ENCODE results near the gene ANKLE1.
"Not testable (repeated sequence)": the region's sequence is repeated elsewhere in the genome, so short reads cannot be mapped to it uniquely, and the experiment has no call there.

ANKLE1 gene

DNA sequence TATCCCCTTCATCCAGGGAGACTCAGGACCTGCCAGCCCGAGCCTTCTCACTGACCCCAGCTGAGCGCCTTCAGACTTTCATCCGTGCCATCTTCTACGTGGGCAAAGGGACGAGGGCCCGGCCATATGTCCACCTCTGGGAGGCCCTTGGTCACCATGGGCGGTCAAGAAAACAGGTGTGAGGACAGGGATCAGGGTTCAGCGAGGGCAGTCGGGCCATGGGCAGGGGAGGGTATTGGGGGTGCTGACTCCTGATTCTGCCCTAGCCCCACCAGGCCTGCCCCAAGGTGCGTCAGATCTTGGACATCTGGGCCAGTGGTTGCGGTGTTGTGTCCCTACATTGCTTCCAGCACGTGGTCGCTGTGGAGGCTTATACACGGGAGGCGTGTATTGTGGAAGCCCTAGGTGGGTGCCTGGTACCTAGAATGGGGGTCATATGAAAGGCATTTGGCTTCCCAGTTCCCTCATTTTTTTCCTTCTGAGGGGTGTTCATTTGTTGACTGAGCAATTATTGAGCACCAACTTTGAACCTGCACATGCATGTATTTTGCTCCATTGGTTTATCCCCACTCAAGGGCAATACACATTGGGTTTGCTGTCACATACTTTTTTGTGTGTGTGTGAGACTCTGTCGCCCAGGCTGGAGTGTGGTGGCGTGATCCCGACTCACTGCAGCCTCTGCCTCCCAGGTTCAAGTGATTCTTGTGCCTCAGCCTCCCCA lies 3.9 kb downstream of the ANKLE1 start:
- DNase-seq, result no peak

DNA sequence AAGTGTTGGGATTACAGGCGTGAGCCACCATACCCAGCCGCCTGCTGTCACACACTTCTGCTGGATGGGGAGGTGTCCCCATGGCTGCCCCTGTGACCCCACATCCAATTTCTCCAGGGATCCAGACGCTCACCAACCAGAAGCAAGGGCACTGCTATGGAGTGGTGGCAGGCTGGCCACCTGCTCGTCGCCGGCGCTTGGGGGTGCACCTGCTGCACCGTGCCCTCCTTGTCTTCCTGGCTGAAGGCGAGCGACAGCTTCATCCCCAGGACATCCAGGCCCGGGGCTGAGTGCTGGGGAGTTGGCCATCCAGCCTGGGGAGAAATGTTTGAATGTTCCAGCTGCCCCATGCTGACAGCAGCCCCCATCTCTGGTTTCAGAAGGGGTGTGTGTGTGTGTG lies 4.6 kb downstream of the ANKLE1 start:
- no peak for DNase-seq

DNA sequence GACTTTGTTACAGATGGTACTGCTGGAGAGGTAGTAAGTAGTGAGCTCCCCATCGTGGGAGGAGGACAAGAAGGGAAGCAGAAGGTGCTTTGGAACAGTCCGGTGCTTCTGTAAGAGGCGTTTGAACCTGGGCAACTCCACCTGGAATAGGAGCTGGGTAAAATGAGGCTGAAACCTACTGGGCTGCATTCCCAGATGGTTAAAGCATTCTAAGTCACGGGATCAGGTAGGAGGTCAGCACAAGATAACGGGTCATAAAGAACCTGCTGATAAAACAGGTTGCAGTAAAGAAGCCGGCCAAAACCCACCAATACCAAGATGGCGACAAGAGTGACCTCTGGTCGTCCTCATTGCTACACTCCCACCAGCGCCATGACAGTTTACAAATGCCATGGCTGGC lies 5.1 kb downstream of the ANKLE1 start:
- no peak for DNase-seq

DNA sequence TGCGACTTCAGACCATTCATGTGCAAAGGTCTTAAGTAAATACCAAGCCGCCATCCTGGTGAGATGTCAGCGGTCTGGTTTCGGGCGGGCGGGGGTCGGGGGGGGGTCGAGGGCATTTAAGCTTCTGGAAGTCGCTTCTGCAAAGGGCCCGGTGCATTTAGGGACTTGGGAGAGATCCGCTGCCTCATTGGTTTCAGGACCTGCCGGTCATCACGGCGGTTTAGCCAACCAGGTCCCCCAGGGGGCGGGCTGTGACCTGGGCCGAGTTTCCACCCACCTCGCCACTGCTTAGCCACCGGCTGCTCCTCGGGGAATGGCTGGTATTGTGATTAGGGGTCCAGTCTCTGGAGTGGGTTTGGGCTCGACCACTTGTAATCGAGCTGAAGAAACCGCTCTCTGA lies 7.8 kb downstream of the ANKLE1 start:
- no peak for DNase-seq

DNA sequence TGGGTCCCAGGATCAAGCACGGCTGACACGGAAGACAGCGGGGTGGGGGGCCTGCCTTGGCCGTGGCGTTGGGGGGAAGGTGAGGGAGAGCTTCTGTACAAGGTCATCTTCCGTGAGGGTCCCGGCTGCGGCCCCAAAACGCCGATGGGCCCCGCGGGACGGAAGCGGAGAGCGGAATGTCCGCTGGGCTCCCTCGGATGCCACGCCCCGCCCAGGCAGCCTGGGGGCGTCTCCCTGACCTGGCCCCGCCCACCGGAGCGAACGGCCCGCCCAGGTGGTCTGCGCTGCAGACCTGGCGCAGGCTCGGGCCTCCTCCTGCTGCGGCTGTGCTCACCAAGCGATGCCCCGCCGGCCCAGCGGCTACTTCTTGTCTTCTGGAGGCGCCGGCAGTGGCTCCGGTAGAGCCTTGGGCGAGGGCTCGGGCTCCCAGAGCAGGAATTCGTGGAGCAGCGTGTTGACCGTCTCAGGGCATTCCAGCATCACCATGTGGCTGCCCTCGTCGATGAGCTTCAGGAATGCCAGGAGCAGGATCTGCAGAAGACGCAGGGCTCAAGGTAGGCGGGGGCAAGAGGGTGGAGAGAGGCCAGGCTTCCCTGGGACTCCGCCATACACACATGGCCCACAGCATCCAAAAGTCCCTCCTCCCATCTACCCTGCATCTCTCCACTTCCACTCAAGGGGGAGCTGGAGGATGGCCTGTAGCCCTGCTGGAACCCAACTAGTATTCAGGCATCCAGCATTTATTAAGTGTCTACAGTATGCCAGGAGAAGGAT lies 10.8 kb downstream of the ANKLE1 start:
- DNase-seq, result no peak

DNA sequence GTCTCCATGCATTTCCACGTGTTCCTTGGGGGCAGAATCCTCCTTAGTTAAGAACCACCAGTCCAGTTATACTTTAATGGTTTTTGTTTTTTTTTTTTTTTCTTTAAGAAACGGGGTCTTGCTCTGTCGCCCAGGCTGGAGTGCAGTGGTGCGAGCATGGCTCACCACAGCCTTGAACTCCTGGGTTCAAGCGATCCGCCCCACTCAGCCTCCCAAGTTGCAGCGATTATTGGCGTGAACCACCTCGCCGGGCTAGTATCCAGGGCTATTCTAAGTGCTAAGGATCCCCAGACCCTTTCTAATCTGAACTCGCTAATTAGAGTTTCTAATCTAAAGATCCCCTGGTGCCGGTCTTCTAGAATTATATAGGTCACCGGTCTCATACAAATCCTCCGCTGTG lies 11.9 kb downstream of the ANKLE1 start:
- no peak for DNase-seq

DNA sequence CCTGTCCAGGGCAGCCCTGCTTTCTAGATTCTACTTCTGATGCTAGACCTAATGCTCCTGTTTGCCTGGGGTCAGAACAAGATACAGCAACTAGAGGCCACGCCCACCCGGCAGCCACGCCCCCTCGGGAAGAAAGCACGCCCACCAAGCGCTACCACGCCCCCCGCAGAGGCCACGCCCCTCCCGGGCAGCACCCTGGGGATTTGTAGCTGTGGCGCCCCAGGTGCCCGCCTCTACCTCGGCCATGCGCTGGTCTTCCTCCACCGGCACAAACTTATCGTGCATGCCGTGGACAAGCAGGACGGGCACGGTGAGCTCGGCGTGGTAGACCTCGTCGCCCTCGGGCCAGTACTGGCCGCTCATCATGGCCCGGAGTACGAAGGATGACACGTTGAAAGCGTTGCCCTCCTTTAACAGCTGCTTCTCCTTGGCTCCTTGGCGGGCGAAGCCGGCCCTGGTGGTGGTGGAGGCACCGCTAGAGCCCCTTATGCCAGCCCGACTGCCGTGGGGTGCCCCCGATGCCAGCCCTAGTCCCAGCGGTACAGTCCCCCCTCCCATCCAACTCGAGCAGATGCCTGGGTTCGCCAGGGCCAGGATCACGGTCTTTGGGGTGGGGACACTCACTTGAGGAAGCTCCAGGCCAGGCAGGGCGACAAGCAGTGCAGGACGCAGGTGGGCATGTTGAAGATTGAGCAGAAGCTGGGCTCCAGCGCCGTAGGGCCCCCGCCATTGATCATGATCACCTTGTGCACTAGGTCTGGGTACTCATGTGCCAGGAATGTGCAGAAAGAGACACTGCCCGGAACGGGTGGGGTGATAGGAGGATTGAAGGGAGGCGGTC lies 12.6 kb downstream of the ANKLE1 start:
- no peak for DNase-seq

DNA sequence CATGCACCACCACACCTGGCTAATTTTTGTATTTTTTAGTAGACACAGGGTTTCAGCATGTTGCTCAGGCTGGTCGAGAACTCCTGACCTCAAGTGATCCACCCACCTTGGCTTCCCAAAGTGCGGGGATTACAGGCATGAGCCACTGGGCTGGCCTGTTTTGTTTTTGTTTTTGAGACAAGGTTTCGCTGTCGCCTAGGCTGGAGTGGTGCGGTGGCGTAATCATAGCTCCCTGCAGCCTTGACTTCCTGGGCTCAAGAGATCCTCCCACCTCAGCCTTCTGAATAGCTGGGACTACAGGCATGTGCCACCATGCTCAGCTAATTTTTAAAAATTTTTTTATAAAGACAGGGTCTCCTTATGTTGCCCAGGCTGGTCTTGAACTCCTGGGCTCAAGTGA lies 13.8 kb downstream of the ANKLE1 start:
- not testable (repeated sequence) for DNase-seq

DNA sequence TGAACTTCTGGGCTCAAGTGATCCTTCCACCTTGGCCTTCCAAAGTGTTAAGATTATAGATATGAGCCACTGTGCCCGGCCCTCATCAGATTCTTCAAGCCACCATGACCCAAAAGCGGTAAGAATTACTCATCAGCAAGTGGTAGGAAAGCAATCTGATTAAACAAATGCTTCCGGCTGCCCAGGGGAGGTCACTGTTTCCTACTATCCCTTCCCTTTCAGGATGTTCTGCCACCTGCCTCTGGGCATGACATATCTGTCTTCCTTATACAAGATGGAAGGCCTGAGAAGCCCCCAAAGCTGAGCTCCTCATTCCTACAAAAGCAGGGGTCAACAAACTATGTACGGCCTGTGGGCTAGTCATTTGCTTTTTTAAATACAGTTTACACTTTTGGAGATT lies 14.6 kb downstream of the ANKLE1 start:
- no peak for DNase-seq

DNA sequence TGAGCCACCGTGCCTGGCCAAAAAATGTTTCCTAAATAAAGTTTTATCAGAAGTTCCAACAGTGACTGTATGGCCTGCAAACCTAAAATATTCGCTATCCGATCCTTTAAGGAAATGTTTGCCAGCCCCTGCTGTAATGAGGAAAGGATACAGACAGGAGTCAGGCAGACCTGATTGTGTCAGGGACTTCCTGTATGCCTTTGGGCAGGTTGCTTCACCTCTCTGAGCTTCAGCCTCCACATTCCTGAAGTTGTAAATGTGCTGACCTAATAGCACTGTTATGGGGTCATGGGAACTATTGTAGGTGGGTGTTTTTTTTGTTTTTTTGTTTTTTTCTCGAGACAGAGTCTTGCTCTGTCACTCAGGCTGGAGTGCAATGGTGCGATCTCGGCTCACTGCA lies 15.3 kb downstream of the ANKLE1 start:
- DNase-seq, result no peak

DNA sequence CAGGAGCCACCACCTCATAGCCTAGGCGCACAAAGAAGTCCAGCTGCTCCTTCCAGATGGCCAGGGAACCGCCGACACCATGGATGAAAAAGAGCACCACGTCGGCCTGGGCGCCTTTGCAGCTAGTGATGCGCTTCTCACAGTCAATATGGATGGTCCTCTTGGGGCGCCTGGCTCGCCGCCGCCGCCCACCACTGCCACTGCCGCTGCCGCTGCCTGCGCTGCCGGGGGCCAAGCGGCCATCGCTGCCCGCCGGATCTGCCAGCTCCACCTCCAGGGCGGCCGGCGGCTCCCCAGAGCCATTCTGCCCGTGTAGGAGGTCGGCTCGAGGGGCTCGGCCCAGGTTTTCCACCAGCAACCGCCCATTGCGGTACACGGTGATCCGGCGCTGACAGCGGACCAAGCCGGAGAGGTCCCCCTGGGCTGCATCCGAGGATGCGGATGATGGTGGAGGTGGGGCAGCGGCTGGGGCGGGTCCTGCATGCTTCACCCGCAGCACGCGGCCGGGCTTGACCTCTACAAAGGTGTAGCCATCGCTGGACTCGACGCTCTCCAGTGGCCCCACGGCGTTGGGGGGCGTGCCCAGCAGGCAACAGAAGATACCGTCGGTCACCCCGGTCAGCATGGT lies 19.4 kb downstream of the ANKLE1 start:
- DNase-seq, result no peak

DNA sequence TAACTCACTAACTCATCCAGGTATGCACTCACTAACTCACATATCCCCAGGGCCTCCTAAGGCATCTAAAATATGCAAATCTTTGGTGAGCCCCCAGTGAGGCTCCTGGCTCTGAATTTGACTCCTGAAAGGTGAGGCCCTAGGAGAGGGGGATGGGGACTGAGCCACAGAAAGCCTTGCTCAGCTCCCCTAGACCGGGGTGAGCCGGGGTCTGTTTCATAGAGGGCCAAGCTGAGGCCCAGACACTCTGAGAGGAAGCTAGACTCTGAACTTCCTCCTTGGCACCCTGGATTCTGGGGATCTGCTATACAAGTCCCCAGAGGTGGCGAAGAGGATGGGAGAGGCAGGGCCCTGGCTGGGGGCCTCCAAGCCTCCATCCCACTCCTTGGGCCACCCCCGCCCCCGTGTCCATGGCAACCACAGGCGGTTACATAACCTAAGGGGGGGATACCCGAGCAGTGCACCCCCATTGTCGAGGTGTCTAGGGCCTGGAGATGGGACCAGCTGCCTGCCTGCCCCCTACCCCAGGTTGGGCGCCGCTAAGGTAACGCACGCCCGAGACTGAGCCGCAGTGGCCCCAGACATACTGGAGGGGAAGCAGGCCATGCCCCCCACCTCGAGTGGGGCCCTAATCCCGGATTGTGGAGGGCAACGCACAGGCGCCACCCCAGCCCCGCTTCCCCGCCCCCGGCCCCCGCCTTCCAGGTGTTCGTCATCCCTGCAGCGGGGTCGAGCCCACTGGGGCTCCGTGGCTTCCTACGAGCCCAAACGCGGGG lies 20.9 kb downstream of the ANKLE1 start:
- no peak for DNase-seq

DNA sequence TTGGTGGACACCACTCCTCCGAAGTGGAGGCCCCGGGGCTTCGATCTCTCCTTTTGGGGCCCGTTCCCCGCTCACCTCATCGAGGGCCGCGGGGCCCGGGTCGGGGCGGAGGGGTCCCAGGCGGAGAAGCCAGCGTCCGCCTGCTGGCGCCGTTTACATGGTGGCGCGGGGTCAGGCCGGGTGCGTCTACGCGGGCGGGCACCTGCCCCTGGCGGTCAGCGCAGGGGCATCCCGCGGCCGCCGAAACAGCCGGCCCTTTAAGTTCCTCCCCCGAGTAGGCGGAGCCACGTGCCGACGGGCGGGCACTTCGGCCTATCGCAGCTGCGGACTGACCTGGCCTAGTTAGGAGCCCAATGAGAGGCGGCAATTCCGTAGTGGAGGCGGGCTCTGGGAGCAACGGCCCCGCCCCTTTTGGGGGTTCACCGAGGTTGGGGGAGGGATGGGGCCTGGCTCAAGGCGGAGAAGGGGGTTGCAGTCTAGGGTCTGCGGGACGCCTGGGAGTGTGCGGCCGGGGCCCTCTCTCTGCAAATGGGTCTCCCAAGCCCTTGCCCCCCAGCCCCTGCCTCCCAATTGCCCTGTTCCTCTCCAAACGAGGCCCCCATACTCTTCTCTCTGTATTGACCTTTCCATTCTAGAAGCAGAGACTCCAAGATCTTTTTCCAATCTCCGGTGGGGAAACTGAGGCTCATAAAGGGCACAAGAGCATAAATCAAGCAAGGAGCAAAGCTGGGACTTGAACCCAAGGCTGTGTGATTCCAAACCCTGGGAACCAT lies 21.7 kb downstream of the ANKLE1 start, which contains the start of gene ABHD8:
Gene ABHD8, minus strand, starts transcription at position 259 of the 773 bp plus-strand sequence. CDS start 1,809 bp downstream, outside the sequence.
- peak; percentile 73 for DNase-seq

DNA sequence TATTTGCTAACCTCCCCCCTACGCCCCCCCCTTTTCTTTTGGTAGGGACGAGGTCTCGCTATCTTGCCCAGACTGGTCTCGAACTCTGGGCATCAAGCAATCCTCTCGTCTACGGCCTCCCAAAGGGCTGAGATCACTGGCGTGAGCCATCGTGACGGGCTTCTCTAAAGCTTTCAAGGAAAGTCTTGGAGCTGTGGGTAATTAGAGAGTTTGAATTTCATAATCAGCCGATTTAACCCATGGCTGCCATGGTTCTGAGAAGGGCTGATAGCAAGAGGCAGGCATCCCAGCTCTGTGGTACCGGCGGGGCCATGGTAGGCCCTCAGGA lies 22.2 kb downstream of the ANKLE1 start:
- DNase-seq, result no peak

DNA sequence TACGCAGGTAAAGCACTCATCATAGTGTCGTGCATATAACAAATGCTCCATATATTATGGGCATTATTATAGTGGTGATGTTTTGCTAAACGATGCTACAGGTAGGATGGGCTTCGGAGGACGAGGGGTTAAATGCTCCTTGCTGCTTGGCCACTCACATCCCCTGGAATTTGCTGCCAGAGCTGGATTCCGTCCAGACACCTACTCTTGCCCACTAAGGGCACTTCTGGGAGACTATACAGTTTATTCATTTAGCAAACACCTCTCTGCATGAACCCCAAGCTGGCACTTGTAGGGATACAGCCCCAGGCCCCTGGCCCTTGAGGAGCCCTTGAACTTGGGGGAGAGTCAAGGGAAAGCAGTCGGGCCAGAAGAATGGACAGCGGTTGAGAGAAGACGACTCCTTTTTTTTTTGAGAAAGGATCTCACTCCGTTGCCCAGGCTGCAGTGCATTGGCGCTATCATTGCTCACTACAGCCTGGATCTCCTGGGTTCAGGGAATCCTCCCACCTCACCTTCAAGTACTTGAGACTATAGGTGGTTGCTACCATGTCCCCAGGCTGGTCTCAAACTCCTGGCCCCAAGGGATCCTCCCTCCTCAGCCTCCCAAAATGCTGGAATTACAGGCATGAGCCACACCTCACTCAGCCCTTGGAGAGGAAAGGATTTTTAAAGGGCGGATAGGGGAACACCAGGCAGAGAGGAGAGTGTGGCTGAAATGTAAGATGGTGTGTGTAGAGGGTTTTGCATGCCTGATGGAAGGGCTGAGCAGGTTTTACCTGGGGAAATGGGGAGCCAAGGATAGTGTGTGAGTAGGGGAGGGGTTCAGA lies 22.9 kb downstream of the ANKLE1 start:
- no peak for DNase-seq

DNA sequence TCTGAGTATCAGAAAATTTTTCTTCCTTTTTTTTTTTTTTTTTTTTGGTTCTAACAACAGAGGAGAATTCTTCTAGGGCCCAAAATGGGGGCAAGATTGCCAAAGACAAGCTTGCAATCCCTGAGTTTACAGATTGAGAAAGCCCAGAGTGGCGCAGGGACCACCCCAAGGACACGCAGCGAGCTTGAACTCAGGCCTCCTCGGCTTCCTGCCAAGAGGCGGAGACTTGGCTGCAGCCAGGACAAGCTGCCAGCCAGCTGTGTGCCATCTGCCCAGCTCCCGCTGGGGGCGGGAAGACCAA lies 23.5 kb downstream of the ANKLE1 start:
- no peak for DNase-seq

DNA sequence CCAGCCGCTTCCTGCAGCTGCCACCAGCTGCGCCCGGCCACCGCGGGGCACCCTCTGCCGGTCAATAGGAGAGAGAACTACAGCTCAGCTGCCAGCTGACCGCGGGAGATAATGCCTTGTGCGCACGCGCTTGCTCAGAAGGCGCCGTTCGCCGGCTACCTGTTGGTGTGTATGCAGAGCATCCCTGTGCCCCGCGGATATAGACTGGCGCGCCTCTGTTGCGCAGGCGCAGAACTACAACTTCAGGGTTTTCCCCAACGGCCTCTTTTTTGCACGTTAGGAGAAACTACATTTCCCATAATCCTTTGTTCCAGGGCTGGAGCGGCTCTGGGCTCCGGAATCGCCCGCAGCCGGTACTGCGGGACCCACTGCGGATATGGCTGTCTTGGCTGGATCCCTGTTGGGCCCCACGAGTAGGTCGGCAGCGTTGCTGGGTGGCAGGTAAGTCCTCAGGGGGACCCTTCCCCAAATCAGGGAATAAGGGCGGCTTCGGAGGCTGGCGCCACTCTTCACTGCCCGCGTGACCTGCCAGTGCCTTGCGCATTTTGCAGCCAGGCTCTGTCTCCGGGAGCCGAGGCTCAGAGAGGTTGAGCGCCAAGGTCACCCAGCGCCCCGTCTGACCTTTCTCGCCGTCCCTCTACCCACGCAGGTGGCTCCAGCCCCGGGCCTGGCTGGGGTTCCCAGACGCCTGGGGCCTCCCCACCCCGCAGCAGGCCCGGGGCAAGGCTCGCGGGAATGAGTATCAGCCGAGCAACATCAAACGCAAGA lies 24.0 kb downstream of the ANKLE1 start, which contains the start of gene MRPL34:
Gene MRPL34, plus strand, starts transcription at position 356 of the 768 bp plus-strand sequence. Its CDS starts 21 bp downstream, at position 377.
- peak; percentile 100 for DNase-seq

DNA sequence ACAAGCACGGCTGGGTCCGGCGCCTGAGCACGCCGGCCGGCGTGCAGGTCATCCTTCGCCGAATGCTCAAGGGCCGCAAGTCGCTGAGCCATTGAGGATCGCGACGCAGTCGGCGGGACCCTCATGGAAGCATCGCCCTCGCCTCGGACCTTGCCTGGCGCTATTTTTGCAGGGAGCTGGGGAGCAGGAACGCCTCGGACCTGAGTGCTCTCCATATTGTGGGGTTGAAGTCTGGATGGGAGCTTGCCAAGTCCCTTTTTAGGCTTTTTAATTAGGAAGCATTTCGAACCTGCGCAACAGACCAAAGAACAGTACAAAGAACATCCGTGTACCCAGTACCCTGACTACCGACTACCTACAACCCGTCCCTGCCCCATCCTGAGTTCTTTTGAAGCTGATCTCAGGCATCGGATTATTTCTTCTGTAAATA lies 24.6 kb downstream of the ANKLE1 start:
- peak; percentile 37 for DNase-seq

DNA sequence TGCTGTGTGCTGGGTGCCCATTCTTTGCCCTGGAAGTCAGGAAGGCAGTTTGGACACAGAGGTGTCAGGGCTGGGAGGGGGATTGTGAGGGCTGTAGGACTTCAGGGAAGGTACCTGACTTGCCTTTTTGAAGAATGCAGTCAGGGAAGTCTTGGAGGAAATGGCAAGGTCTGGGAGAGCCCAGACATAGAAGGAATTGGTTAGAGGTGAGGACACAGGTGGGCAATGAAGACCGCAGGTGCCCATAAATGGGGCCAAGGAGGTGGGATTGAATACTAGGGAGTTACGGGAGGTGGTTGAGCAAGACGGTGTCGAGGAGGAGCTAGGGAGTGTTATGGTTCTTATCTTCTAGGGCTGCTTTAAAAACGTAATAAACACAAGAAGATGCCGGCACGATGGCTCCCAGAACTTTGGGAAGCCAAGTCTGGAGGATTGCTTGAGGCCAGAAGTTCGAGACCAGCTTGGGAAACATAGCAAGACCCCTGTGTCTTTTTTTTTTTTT lies 26.2 kb downstream of the ANKLE1 start:
- DNase-seq, result no peak
